HG03342 (cell line): Measurements from ENCODE around the gene PRSS2.

Experiments
- ATAC-seq: cut with Tn5 transposase; IDR thresholded peaks from one replicate; pipeline ENCODE4 v1.9.1; 2021; ENCODE audit warnings: mild to moderate bottlenecking, moderate library complexity; ENCODE audit not compliant: unreplicated experiment

The PRSS2 gene

DNA sequence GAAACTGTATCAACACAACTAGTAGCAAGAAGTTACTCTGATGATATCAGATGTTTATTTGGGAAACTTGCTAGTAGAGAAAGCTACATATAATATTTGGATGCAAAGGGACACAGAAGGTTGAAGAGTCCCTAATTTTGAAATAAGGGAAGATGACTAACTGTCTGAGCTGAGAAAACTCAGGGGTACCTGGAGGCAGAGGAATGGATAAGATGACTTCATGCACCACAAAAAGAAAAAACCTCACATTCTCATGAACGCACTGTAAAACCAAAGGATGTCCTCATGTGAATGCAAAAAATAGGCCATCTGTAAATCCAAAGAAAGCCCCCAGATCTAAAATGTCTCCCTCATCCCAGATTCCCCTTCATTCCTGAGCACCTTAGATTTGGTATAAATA, 29.3 kb downstream of the PRSS2 start:
- ATAC-seq, result no peak

GRCh38 chr7:142800699-142801260, 30.0 kb downstream of the PRSS2 start:
- no peak for ATAC-seq

DNA sequence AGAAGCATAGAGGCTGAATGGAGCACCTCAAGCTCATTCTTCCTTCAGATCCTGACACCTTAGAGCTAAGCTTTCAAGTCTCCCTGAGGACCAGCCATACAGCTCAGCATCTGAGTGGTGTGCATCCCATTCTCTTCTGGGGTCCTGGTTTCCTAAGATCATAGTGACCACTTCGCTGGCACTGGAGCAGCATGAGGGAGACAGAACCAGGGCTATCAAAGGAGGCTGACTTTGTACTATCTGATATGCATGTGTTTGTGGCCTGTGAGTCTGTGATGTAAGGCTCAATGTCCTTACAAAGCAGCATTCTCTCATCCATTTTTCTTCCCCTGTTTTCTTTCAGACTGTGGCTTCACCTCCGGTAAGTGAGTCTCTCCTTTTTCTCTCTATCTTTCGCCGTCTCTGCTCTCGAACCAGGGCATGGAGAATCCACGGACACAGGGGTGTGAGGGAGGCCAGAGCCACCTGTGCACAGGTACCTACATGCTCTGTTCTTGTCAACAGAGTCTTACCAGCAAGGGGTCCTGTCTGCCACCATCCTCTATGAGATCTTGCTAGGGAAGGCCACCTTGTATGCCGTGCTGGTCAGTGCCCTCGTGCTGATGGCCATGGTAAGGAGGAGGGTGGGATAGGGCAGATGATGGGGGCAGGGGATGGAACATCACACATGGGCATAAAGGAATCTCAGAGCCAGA, 31.0 kb downstream of the PRSS2 start:
- no peak for ATAC-seq

DNA sequence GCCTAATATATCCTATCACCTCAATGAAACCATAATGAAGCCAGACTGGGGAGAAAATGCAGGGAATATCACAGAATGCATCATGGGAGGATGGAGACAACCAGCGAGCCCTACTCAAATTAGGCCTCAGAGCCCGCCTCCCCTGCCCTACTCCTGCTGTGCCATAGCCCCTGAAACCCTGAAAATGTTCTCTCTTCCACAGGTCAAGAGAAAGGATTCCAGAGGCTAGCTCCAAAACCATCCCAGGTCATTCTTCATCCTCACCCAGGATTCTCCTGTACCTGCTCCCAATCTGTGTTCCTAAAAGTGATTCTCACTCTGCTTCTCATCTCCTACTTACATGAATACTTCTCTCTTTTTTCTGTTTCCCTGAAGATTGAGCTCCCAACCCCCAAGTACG, 31.5 kb downstream of the PRSS2 start:
- no peak for ATAC-seq

DNA sequence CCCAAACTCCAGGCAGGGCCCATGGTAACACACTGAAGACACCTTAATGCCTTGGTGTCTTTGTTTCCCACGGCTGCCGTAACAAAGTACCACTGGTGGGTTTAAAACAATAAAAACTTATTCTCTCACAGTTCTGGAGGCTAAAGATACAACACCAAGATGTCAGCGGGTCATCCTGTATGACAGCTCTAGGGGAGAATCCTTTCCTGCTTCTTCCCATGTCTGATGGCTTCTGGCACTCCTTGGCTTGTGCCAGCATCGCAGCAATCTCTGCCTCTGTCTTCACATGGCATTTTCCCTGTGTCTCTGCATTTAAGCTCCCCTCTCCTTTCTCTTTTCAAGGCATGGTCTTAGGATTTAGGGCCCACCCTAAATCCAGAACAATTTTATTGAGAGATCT, 33.1 kb downstream of the PRSS2 start:
- ATAC-seq, result no peak

GRCh38 chr7:142804728-142805207, 34.0 kb downstream of the PRSS2 start:
- ATAC-seq, result no peak

- no peak for ATAC-seq
These were observed 34.7 kb downstream of the PRSS2 start for GRCh38 chr7:142805350-142806021.

GRCh38 chr7:142806022-142806356, 35.2 kb downstream of the PRSS2 start:
- ATAC-seq, result no peak

DNA sequence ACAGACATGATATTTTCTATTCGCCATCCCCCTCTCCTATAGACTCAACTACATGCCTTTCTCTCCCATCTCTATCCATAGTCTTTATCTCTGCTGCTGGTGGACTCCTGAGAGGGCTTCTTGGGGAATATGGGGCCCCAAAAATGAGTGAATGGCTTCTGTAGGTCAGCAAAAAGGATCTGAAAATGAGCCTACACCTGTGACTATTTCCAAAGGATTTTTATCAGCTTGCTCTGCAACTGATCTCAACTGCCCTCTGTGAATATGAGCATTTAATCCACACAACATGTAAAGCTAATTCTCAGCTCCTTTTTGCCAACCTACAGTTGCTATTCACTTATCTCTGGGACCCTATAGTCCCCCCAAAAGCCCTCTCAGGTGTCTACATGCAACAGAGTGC, 36.2 kb downstream of the PRSS2 start:
- no peak for ATAC-seq

DNA sequence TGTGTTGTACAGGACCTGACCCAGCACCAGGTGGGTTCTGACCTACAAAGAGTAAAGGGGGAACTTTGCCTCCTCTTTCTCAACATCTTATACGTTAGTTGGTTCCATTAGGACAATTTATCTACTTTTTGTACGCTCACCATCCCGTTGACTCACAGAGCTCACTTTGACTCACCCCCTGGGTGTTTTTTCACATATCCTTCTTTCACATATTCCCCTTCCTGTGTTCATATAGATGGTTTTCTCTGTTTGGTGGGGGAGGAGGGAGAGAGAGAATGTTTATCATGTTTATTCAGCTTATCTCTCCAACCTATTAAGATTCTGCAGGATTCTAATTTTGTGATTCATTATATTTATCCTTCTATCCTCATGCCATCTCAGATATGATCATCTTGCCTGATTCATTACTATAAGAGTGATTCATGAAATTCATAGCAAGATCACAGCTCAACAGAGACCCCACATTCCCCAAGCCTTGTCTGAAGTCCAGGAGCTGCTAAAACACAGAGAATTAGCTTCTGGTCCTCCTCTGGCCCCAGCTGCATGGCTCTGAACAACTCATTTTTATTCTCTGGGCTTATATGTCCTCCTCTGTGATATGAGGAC, 37.2 kb downstream of the PRSS2 start:
- no peak for ATAC-seq

- peak; percentile 21 for ATAC-seq
These were observed 37.7 kb downstream of the PRSS2 start for GRCh38 chr7:142808461-142808801.

- peak; percentile 90 for ATAC-seq
These were observed 38.2 kb downstream of the PRSS2 start for GRCh38 chr7:142808802-142809583.

GRCh38 chr7:142809671-142810070, 38.9 kb downstream of the PRSS2 start:
- no peak for ATAC-seq

GRCh38 chr7:142811154-142811737, 40.5 kb downstream of the PRSS2 start:
- ATAC-seq, result no peak

- no peak for ATAC-seq
These were observed 41.9 kb downstream of the PRSS2 start for GRCh38 chr7:142812437-142813215.

GRCh38 chr7:142813226-142813625, 42.5 kb downstream of the PRSS2 start:
- ATAC-seq, result no peak

DNA sequence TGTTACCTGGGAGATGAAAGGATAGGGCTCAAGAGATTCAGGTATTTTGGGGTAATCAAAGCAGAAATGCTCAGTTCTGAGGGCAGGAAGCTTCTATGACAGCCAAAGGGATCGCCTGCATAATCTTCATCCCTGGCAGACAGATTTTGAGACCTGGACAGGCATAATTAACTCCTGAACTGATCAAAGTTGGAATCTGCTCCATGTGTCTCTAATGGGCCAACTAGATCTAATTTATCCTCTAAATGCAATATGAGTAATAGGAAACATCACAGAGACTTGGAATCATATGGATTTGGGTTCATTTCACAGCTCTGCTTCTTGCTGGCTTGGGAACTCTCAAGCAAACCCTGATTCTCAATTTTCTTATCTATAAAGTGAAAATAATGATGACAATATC, 42.9 kb downstream of the PRSS2 start:
- no peak for ATAC-seq

GRCh38 chr7:142814451-142814850, 43.7 kb downstream of the PRSS2 start:
- no peak for ATAC-seq

DNA sequence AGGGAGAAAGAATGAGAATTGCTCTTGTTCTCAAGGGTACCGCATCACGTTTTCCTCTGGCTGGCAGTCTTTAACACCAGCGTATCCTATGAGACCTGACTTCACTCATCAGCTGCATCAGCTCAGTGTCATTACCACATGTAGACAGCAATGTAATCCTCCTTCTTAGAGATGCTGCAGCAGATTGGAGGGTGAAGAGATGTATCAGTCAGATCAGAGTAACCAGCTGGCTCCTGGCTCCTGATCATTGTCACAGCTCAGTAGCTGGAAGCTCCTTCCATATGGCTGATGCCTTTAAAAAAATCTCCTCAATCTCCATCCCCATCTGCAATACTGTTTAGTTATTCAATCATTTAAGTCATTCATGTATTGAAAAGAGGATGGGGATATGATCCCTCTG, 44.4 kb downstream of the PRSS2 start:
- no peak for ATAC-seq

DNA sequence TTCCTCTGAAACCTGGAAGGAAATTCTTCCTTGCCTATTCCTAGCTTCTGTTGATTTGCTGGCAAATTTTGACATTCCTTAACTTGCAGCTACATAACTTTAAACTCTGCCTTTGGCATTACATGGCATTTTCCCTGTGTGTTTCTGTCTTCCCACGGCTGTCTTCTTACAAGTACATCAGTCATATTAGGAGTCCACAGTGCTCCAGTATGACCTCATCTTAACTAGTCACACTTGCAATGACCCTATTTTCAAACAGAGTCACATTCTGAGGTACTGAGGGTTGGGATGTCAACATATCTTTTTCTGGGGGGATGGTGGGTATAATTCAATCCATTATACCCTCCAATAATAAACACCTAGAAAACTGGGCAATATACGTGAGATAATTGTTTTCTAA, 46.7 kb downstream of the PRSS2 start:
- ATAC-seq, result no peak
